Measurements from ENCODE around the gene MAGEF1.
"Not testable (repeated sequence)": the region's sequence is repeated elsewhere in the genome, so short reads cannot be mapped to it uniquely, and the experiment has no call there.

Gene MAGEF1

GRCh38 chr3:184737641-184738505 lies 26.0 kb upstream of the MAGEF1 start:
- H3K9ac ChIP-seq (ENCODE audit: low read depth, low read length) = no peak overlapping the region

GRCh38 chr3:184737063-184737462 lies 25.2 kb upstream of the MAGEF1 start:
- Histone ChIP-seq H3K36me3 (ENCODE audit: insufficient read depth, low read length) (no peaks in the 10 kb centered on the region), H3K4me1 (ENCODE audit: insufficient read depth, low read length) (peaks cover 9% of the 10 kb centered on the region; the same call in 1 of the 2 replicates), H3K9me3 (ENCODE audit: control insufficient read depth, insufficient read depth, low read length) (no peaks in the 10 kb centered on the region)

More at GRCh38 chr3:184737641-184738505, 26.0 kb upstream of the MAGEF1 start:
- H3K4me1 ChIP-seq (ENCODE audit: insufficient read depth, low read length) = peaks cover 9% of the 10 kb centered on the region; the same call in 1 of the 2 replicates
- no peaks in the 10 kb centered on the region for H3K9me3 ChIP-seq (ENCODE audit: control insufficient read depth, insufficient read depth, low read length)
- H3K36me3 ChIP-seq (ENCODE audit: insufficient read depth, low read length) = no peaks in the 10 kb centered on the region

GRCh38 chr3:184734903-184735701 lies 23.2 kb upstream of the MAGEF1 start:
- Histone ChIP-seq H3K36me3 (ENCODE audit: insufficient read depth, low read length) (no peaks in the 10 kb centered on the region), H3K4me1 (ENCODE audit: insufficient read depth, low read length) (no peaks in the 10 kb centered on the region; the same call in 1 of the 2 replicates), H3K9me3 (ENCODE audit: control insufficient read depth, insufficient read depth, low read length) (no peaks in the 10 kb centered on the region), H3K9ac (ENCODE audit: low read depth, low read length) (no peak overlapping the region)

More at GRCh38 chr3:184737063-184737462, 25.2 kb upstream of the MAGEF1 start:
- no peak overlapping the region for H3K9ac ChIP-seq (ENCODE audit: low read depth, low read length)

- no peak overlapping the region for H3K9ac ChIP-seq (ENCODE audit: low read depth, low read length)
- H3K36me3 ChIP-seq (ENCODE audit: insufficient read depth, low read length) = no peaks in the 10 kb centered on the region
- H3K4me1 ChIP-seq (ENCODE audit: insufficient read depth, low read length) = no peaks in the 10 kb centered on the region
- H3K9me3 ChIP-seq (ENCODE audit: control insufficient read depth, insufficient read depth, low read length) = no peaks in the 10 kb centered on the region
Measured at GRCh38 chr3:184733971-184734608, 22.2 kb upstream of the MAGEF1 start.

GRCh38 chr3:184733181-184733580 lies 21.3 kb upstream of the MAGEF1 start:
- Histone ChIP-seq H3K36me3 (ENCODE audit: insufficient read depth, low read length) (no peaks in the 10 kb centered on the region), H3K9me3 (ENCODE audit: control insufficient read depth, insufficient read depth, low read length) (no peaks in the 10 kb centered on the region), H3K4me1 (ENCODE audit: insufficient read depth, low read length) (no peaks in the 10 kb centered on the region), H3K9ac (ENCODE audit: low read depth, low read length) (no peak overlapping the region)

- H3K36me3 ChIP-seq (ENCODE audit: insufficient read depth, low read length) = no peaks in the 10 kb centered on the region
- peaks cover 3% of the 10 kb centered on the region; the same call in 1 of the 2 replicates for H3K4me1 ChIP-seq (ENCODE audit: insufficient read depth, low read length)
- H3K9me3 ChIP-seq (ENCODE audit: control insufficient read depth, insufficient read depth, low read length) = no peaks in the 10 kb centered on the region
- no peak overlapping the region for H3K9ac ChIP-seq (ENCODE audit: low read depth, low read length)
Measured at GRCh38 chr3:184731786-184732537, 20.1 kb upstream of the MAGEF1 start.

- Histone ChIP-seq H3K9ac (ENCODE audit: low read depth, low read length) (no peak overlapping the region), H3K36me3 (ENCODE audit: insufficient read depth, low read length) (no peaks in the 10 kb centered on the region), H3K9me3 (ENCODE audit: control insufficient read depth, insufficient read depth, low read length) (no peaks in the 10 kb centered on the region), H3K4me1 (ENCODE audit: insufficient read depth, low read length) (peaks cover 3% of the 10 kb centered on the region; the same call in 1 of the 2 replicates)
Measured at GRCh38 chr3:184730924-184731323, 19.1 kb upstream of the MAGEF1 start.

GRCh38 chr3:184729154-184729553 lies 17.3 kb upstream of the MAGEF1 start:
- H3K9ac ChIP-seq (ENCODE audit: low read depth, low read length); H3K36me3 ChIP-seq (ENCODE audit: insufficient read depth, low read length); H3K4me1 ChIP-seq (ENCODE audit: insufficient read depth, low read length): not testable (repeated sequence)

GRCh38 chr3:184728010-184728527 lies 16.2 kb upstream of the MAGEF1 start:
- Histone ChIP-seq H3K4me1 (ENCODE audit: insufficient read depth, low read length) (peaks cover 3% of the 10 kb centered on the region; the same call in 1 of the 2 replicates), H3K9ac (ENCODE audit: low read depth, low read length) (no peak overlapping the region), H3K36me3 (ENCODE audit: insufficient read depth, low read length) (no peaks in the 10 kb centered on the region), H3K9me3 (ENCODE audit: control insufficient read depth, insufficient read depth, low read length) (no peaks in the 10 kb centered on the region)

More at GRCh38 chr3:184729154-184729553, 17.3 kb upstream of the MAGEF1 start:
- H3K9me3 ChIP-seq (ENCODE audit: control insufficient read depth, insufficient read depth, low read length) = not testable (repeated sequence)

GRCh38 chr3:184727357-184728009 lies 15.6 kb upstream of the MAGEF1 start:
- Histone ChIP-seq H3K9me3 (ENCODE audit: control insufficient read depth, insufficient read depth, low read length) (no peaks in the 10 kb centered on the region), H3K4me1 (ENCODE audit: insufficient read depth, low read length) (peaks cover 3% of the 10 kb centered on the region; the same call in 1 of the 2 replicates), H3K9ac (ENCODE audit: low read depth, low read length) (no peak overlapping the region), H3K36me3 (ENCODE audit: insufficient read depth, low read length) (no peaks in the 10 kb centered on the region)

- H3K9ac ChIP-seq (ENCODE audit: low read depth, low read length) = no peak overlapping the region
- H3K9me3 ChIP-seq (ENCODE audit: control insufficient read depth, insufficient read depth, low read length) = no peaks in the 10 kb centered on the region
- H3K36me3 ChIP-seq (ENCODE audit: insufficient read depth, low read length) = no peaks in the 10 kb centered on the region
- peaks cover 3% of the 10 kb centered on the region; the same call in 1 of the 2 replicates for H3K4me1 ChIP-seq (ENCODE audit: insufficient read depth, low read length)
Measured at GRCh38 chr3:184726497-184726896, 14.6 kb upstream of the MAGEF1 start.

GRCh38 chr3:184725176-184725719 lies 13.4 kb upstream of the MAGEF1 start:
- no peaks in the 10 kb centered on the region for H3K9me3 ChIP-seq (ENCODE audit: control insufficient read depth, insufficient read depth, low read length)
- H3K4me1 ChIP-seq (ENCODE audit: insufficient read depth, low read length) = peaks cover 3% of the 10 kb centered on the region; the same call in 1 of the 2 replicates
- H3K9ac ChIP-seq (ENCODE audit: low read depth, low read length) = no peak overlapping the region
- H3K36me3 ChIP-seq (ENCODE audit: insufficient read depth, low read length) = no peaks in the 10 kb centered on the region

GRCh38 chr3:184724699-184725098 lies 12.8 kb upstream of the MAGEF1 start:
- H3K9ac ChIP-seq (ENCODE audit: low read depth, low read length) = no peak overlapping the region
- no peaks in the 10 kb centered on the region for H3K36me3 ChIP-seq (ENCODE audit: insufficient read depth, low read length)
- peaks cover 3% of the 10 kb centered on the region; the same call in 1 of the 2 replicates for H3K4me1 ChIP-seq (ENCODE audit: insufficient read depth, low read length)
- no peaks in the 10 kb centered on the region for H3K9me3 ChIP-seq (ENCODE audit: control insufficient read depth, insufficient read depth, low read length)
